Gastrocnemius medialis (tissue), 4 donors: Measurements from ENCODE around the gene HSPA12B.

Experiments
- POLR2A ChIP-seq, 2 donors: fragments of 450-650 bp; IDR thresholded peaks; one replicate each; pipeline ENCODE4 v1.6.1; 2017; ENCODE audit warnings: antibody characterized with exemption in 2 of 2, mild to moderate bottlenecking in 2 of 2, moderate library complexity in 2 of 2
- TF ChIP-seq, protein P1 (sequence below), 5 experiments: fragments of 450-650 bp in 3 of 5; fragments of 200-600 bp in 2 of 5; sonication (generic) in 2 of 5; IDR thresholded peaks in 4 of 5; conservative IDR thresholded peaks in 1 of 5; 1 replicate in 4 of 5; 2 replicates in 1 of 5; pipeline ENCODE4 v1.5.1; 2016 to 2019; ENCODE audit warnings: antibody characterized with exemption in 5 of 5, mild to moderate bottlenecking in 3 of 5, moderate library complexity in 3 of 5

DNA sequence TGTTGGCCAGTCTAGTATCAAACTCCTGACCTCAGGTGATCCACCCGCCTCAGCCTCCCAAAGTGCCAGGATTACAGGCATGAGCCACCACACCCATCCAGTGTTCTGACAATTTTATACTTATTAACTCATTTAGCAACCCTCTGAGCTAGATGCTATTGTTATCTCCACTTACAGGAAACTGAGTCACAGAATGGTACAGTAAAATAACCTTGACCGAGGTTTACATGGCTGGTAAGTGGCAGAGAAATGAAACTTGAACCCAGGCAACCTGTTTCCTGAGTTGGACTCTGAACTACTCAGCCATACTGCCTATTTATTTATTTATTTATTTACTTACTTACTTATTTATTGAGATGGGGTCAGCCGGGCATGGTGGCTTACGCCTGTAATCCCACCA lies 13.4 kb upstream of the HSPA12B start:
- TF ChIP-seq, protein P1, sequence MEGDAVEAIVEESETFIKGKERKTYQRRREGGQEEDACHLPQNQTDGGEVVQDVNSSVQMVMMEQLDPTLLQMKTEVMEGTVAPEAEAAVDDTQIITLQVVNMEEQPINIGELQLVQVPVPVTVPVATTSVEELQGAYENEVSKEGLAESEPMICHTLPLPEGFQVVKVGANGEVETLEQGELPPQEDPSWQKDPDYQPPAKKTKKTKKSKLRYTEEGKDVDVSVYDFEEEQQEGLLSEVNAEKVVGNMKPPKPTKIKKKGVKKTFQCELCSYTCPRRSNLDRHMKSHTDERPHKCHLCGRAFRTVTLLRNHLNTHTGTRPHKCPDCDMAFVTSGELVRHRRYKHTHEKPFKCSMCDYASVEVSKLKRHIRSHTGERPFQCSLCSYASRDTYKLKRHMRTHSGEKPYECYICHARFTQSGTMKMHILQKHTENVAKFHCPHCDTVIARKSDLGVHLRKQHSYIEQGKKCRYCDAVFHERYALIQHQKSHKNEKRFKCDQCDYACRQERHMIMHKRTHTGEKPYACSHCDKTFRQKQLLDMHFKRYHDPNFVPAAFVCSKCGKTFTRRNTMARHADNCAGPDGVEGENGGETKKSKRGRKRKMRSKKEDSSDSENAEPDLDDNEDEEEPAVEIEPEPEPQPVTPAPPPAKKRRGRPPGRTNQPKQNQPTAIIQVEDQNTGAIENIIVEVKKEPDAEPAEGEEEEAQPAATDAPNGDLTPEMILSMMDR (IDR thresholded peaks at IDR 0.05 in 4 of 5, conservative IDR thresholded peaks at IDR 0.05 in 1 of 5): no peak
- no peak for TF ChIP-seq POLR2A (IDR thresholded peaks at IDR 0.05)
